Tibial artery (tissue), 4 donors: ENCODE data around the gene HOXC4.

Experiments
- DNase-seq, 2 donors: peaks; one replicate each; pipeline ENCODE4 v3.0.0-alpha.2; 2019
- H3K27ac ChIP-seq, 2 donors: fragments of 200-600 bp; sonication (generic) in 1 of 2; 1 replicate in 1 of 2; 2 replicates in 1 of 2; pipeline ENCODE4 v1.5.1; 2018 to 2019; ENCODE audit warnings: mild to moderate bottlenecking in 1 of 2
- H3K27me3 ChIP-seq, 2 donors: fragments of 200-600 bp; sonication (generic) in 1 of 2; one replicate each; pipeline versions ENCODE4 v1.5.1 to v1.6.0; 2016 to 2019
- H3K36me3 ChIP-seq, 3 donors: fragments of 200-600 bp; sonication (generic) in 2 of 3; one replicate each; pipeline ENCODE4 v1.5.1; 2016 to 2019; ENCODE audit warnings: mild to moderate bottlenecking in 2 of 3
- H3K4me1 ChIP-seq, 4 donors: fragments of 200-600 bp; sonication (generic) in 2 of 4; 1 replicate in 3 of 4; 2 replicates in 1 of 4; pipeline ENCODE4 v1.5.1; 2016 to 2019
- H3K4me3 ChIP-seq, 2 donors: fragments of 200-600 bp; sonication (generic) in 1 of 2; 1 replicate in 1 of 2; 2 replicates in 1 of 2; pipeline ENCODE4 v1.5.1; 2018 to 2019; ENCODE audit warnings: mild to moderate bottlenecking in 2 of 2
- H3K9me3 ChIP-seq, 3 donors: fragments of 200-600 bp; sonication (generic) in 1 of 3; one replicate each; pipeline ENCODE4 v1.5.1; 2016 to 2019
- CTCF ChIP-seq, 2 experiments: fragments of 200-600 bp in 1 of 2; fragments of 450-650 bp in 1 of 2; IDR thresholded peaks; one replicate each; pipeline ENCODE4 v1.5.1; 2017 to 2019; ENCODE audit warnings: antibody characterized with exemption in 2 of 2, mild to moderate bottlenecking in 1 of 2, moderate library complexity in 1 of 2
- intact Hi-C: fragments of 100-400 bp; cut with DNase I; formaldehyde crosslinking; loops from one replicate; pipeline ENCODE4 v1.15.0; 2023; ENCODE audit warnings: low total_unique reads

The HOXC4 gene

GRCh38 chr12:54030442-54030801 is 23.2 kb upstream of the HOXC4 start:
- Histone ChIP-seq H3K27me3 (no peaks in the 10 kb centered on the region), H3K4me3 (no peak overlapping the region), H3K9me3 (no peaks in the 10 kb centered on the region), H3K27ac (peak overlapping the region in 1 of 2 donors; percentile 98), H3K36me3 (peaks cover 0 to 18% (median 16%) of the 10 kb centered on the region in 3 donors), H3K4me1 (peaks cover 0 to 81% (median 66%) of the 10 kb centered on the region in 4 donors)
- no peak for TF ChIP-seq CTCF (IDR thresholded peaks at IDR 0.05)
- intact Hi-C loops = loop anchor here (5.0 kb wide), 3 partner anchors 102 to 177 kb away; no protein-coding TSS in a partner anchor
- DNase-seq = no peak

GRCh38 chr12:54030889-54031471 is 22.7 kb upstream of the HOXC4 start:
- no peak for TF ChIP-seq CTCF (IDR thresholded peaks at IDR 0.05)
- peaks cover 0 to 81% (median 63%) of the 10 kb centered on the region in 4 donors for H3K4me1 ChIP-seq
- no peaks in the 10 kb centered on the region for H3K9me3 ChIP-seq
- DNase-seq = peak in 1 of 2 donors; percentile 66
- peak overlapping the region; percentile 9 to 18 for H3K4me3 ChIP-seq
- intact Hi-C loops = loop anchor here (5.0 kb wide), 3 partner anchors 101 to 176 kb away; no protein-coding TSS in a partner anchor
- H3K36me3 ChIP-seq = peaks cover 0 to 18% (median 16%) of the 10 kb centered on the region in 3 donors
- H3K27me3 ChIP-seq = no peaks in the 10 kb centered on the region
- peak overlapping the region in 1 of 2 donors; percentile 41 for H3K27ac ChIP-seq

- H3K27me3 ChIP-seq = no peaks in the 10 kb centered on the region
- H3K36me3 ChIP-seq = peaks cover 0 to 18% (median 16%) of the 10 kb centered on the region in 3 donors
- H3K9me3 ChIP-seq = no peaks in the 10 kb centered on the region
- intact Hi-C loops = loop anchor here (5.0 kb wide), 3 partner anchors 101 to 176 kb away; no protein-coding TSS in a partner anchor
- peak overlapping the region in 1 of 2 donors; percentile 41 for H3K27ac ChIP-seq
- H3K4me1 ChIP-seq = peaks cover 0 to 81% (median 64%) of the 10 kb centered on the region in 4 donors
- no peak for TF ChIP-seq CTCF (IDR thresholded peaks at IDR 0.05)
- DNase-seq = peak in 1 of 2 donors; percentile 65
- H3K4me3 ChIP-seq = peak overlapping the region in 1 of 2 donors; percentile 18
Observed at GRCh38 chr12:54031480-54031879, 22.2 kb upstream of the HOXC4 start.

- no peaks in the 10 kb centered on the region for H3K27me3 ChIP-seq
- no peak for TF ChIP-seq CTCF (IDR thresholded peaks at IDR 0.05)
- H3K27ac ChIP-seq = peak overlapping the region in 1 of 2 donors; percentile 41
- H3K36me3 ChIP-seq = peaks cover 0 to 18% (median 16%) of the 10 kb centered on the region in 3 donors
- H3K4me3 ChIP-seq = peak overlapping the region in 1 of 2 donors; percentile 50
- DNase-seq = no peak
- intact Hi-C loops = loop anchor here (2.0 to 5.0 kb wide), 4 partner anchors 100 to 175 kb away; no protein-coding TSS in a partner anchor
- H3K4me1 ChIP-seq = peaks cover 0 to 81% (median 63%) of the 10 kb centered on the region in 4 donors
- H3K9me3 ChIP-seq = no peaks in the 10 kb centered on the region
Observed at GRCh38 chr12:54032086-54032619, 21.5 kb upstream of the HOXC4 start.

DNA sequence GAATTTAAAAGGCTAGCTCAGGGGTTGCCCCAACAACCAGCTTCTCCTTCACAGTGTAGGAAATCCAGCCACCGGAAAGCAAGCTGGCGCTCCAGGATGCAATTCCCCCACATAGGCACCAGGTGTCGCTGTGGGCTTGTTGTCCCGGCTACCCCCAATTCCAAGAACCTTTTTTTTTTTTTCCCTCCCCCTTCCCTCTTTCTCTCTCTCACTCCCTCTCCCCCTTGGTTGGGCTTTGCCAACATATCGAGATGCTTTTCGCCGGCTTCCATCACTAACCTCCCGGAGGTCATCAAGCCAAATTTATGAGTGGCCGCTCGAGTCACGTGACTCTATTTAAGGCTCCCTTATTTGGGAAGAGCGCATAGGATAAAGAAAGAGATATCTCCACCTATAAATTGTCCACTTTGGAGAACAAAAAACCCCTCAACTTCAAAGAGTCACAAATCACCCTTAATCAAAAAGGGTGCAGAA is 21.0 kb upstream of the HOXC4 start, which contains the start of gene HOXC5:
Gene HOXC5 (plus strand): TSS at position 424 of the 474 bp plus-strand sequence. CDS start 73 bp downstream, outside the sequence.
- peaks cover 0 to 18% (median 16%) of the 10 kb centered on the region in 3 donors for H3K36me3 ChIP-seq
- H3K27me3 ChIP-seq = no peaks in the 10 kb centered on the region
- H3K4me3 ChIP-seq = peak within 1 kb of the TSS; percentile 50 to 55
- no peaks in the 10 kb centered on the region for H3K9me3 ChIP-seq
- H3K4me1 ChIP-seq = peaks cover 0 to 83% (median 63%) of the 10 kb centered on the region in 4 donors
- intact Hi-C loops = loop anchor here (2.0 to 5.0 kb wide), 4 partner anchors 100 to 175 kb away; no protein-coding TSS in a partner anchor
- peak within 1 kb of the TSS; percentile 41 to 49 for H3K27ac ChIP-seq
- DNase-seq = peak; percentile 65 to 86
- peak; percentile 94 for TF ChIP-seq CTCF (IDR thresholded peaks at IDR 0.05)
